ENCODE measurements around the gene MRAS.

Gene MRAS

DNA sequence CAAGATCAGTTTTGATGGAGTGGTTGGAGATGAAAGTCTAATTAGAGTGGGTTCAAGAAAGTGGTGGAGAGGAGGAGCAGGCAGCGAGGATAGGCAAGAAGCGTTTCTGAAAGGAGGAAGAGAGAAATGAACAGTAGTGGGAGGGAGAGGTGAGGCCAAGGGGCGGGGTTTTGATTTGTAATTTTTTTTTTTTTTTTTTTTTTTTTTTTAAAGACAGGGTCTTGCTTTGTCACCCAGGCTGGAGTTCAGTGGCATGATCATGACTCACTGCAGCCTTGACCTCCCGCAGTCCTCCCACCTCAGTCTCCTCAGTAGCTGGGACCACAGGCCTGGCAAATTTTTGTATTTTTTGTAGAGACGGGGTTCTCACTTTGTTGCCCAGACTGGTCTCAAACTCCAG lies 36.6 kb downstream of the MRAS start:
- in situ Hi-C loops (cut with MboI; ENCODE audit: low sequenced_read_pairs): no loop called here

DNA sequence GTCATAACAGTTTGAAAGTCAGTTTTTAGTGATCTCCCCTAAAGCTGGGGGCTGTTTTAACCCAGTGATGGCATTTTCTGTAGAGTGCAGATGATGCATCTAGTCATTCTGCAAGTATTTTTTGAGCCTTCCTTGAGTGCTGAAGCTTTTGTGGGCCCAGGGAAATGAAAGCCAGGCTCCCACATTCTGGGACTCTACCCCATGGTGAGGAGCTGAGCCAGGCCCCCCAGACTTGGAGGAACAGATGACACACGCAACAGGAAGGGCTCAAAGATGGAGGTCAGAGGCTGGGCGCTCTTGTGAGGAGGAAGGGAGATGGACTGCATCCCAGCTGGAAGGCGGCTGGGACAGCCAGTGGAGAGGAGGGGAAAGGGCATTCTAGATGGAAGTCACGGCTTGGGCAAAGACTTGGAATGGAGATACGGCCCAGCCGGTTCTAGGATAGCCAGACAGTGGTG lies 40.8 kb downstream of the MRAS start:
- in situ Hi-C loops (cut with MboI; ENCODE audit: low sequenced_read_pairs): no loop called here

DNA sequence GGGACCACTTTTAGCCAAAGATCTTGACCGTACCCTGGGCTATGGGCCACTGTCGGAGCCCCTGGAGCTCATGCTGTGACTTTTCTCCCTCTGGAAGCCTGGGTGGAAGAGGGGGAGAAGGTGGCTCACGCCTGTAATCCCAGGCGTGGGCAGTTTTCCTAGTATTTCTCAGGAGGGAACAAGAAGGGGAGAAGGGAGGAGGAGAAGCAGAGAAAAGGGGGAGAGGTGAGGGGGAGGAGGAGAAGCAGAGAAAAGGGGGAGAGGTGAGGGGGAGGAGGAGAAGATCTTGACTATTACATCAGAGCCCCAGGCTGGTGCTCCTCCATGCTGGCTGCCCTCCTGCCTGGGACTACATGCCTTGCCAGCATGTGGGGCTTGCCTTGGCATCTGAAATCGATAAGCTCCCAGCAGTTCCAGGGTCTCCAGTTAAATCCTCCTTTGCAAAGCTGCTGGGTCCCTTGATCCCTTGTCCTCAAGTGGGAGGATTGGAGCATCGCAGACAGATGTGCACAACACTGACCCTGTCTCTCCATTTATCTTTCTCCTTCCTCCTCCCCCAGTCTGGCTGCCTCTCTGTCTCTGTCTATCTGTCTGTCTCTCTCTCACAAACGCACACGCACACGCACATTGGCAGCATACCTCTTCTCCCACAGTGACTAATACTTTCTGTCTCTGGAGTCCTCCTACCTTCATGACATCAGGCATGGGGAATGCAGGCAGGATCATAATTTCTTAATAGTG lies 41.6 kb downstream of the MRAS start:
- in situ Hi-C loops (cut with MboI; ENCODE audit: low sequenced_read_pairs): no loop called here

DNA sequence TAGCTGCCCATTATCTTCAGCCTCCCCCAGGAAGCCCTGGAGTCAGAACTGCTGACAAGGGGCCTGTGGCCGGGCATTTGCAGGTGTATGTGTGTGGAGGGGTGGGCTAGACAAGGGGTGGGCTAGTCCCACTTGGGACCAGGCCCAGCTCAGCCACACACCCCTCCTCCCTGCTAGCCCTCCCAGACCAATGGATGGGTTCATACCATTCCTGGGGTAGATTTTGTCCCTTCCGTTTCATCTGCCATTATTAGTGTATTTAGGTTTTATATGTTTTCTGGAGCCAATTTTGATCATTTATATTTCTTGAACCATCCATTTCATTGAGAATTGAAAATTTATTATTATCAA lies 42.2 kb downstream of the MRAS start:
- in situ Hi-C loops (cut with MboI; ENCODE audit: low sequenced_read_pairs): no loop called here

DNA sequence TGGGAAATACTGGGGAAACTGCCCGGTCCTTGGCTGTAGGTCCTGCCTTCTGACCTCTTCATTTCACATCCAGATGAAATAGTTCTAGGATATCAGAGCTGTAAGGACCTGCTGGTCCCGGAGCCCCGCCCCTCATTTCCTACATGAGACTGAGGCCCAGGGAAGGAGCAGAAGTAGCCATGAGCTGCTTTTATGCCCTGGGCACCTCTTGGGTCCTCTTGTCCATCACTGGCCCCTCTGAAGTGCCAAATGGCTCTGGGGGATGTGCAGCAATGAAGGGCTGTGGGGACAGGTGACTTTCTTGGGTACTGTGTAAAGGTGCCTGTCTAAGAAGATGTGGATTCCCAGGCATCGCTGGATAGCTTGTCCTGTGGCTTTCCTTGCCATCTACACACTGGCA lies 45.8 kb downstream of the MRAS start:
- in situ Hi-C loops (cut with MboI; ENCODE audit: low sequenced_read_pairs): no loop called here

DNA sequence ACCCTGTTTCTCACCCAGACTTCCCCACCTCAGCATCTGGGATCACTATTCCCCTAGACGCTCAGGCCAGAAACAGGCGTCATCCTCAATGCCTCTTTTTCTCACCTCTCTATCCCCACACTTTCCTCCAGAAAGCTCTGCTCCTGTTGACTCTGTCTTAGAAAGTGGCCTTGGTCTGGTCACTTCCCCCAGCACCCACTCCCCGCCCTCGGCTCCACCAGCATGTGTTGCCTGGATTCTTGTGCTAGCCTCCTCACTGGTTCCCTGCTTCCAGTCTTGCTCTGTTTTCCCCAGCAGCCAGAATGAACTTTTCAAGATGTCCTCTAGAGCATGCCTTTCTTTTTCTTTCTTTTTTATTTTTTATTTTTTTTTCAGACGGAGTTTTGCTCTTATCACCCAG lies 46.3 kb downstream of the MRAS start:
- in situ Hi-C loops (cut with MboI; ENCODE audit: low sequenced_read_pairs): no loop called here

DNA sequence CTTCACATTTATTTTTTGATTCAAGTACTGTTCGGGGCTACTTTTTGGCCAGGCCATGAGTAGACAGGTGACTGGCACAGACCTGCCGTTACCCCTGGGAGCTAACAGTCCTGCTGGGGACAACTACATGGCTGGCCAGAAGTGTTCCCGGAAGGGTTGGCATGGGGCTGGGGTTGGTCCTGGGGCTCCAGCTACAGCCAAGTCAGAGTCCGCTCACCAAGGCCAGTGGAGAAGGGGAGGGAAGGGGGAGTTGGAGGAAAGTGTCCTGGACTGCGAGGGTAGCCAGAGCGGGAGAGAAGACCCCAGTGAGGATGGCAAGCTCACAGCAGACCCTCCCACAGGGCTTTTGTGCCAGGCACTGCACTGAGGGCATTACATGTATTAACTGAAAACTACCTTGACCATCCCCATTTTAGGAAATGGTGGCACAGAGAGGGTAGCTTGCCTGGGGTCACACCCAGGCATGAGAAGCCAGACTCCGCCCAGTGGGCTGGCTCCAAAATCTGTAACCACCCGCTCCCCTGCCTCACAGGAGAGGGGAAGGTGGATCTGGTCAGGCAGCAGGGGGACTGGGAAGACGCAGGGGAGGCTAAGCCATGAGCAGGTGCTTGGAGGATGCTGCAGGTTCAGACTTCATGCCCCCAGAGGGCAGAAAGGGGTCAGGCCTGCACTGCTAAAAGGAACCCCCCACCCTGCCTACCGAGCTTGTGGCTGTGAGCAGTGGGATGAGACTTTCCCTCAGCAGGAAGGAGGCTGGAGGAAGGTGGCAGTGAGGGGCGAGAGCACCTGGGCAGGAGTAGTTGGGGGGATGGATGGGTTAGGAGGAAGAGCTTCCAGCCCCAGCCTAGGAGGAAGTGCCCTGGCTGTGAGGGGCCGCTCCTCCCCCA lies 47.7 kb downstream of the MRAS start:
- in situ Hi-C loops (cut with MboI; ENCODE audit: low sequenced_read_pairs): no loop called here

DNA sequence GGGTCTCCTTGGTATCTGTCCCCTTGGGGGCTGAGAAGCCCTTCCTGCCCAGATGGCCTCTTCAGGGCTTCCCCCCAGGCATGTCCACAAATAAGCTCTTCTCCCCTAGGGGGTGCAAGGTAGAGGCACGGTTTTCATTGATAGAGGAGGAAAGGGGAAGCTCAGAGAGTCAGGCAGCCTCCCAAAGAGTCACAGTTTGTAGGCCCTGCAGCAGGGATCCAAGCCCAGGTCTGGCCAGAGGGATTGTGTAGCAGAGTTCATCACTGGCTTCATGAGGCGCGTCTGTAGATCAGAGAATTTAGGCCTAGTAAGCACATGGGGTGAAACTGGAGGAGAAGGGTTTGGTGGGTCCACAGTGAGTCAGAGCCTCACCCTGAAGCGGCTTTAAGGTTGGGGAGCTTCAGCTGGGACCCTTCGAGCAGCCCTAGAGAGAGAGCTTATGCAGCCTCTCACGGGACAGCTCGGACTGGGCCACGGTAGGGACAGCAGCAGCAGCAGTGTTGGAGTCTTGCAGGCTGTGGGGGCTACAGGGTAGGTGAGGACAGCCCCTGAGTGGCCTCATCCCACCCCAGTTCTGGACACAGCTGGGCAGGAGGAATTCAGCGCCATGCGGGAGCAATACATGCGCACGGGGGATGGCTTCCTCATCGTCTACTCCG lies 48.5 kb downstream of the MRAS start:
- in situ Hi-C loops (cut with MboI; ENCODE audit: low sequenced_read_pairs): no loop called here

DNA sequence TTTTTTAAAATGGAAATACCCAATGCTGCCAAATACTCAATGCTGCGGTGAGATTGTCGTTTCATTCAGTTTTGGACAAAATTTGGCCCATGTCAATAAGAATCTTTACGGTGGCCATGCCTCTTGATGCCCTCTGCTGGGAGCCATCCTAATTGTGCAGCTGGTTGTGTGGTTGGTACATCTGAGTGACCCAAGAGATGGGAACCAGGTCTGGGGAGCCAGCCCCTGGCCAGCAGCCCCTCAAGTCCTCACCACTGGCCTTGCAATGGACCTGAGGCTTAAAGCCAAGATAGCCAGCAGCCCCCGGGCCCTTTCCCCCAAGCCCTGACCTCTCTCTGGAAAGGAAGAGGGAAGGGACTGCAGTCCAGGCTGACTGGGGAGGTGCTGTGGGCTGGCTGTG lies 49.6 kb downstream of the MRAS start:
- in situ Hi-C loops (cut with MboI; ENCODE audit: low sequenced_read_pairs): no loop called here

DNA sequence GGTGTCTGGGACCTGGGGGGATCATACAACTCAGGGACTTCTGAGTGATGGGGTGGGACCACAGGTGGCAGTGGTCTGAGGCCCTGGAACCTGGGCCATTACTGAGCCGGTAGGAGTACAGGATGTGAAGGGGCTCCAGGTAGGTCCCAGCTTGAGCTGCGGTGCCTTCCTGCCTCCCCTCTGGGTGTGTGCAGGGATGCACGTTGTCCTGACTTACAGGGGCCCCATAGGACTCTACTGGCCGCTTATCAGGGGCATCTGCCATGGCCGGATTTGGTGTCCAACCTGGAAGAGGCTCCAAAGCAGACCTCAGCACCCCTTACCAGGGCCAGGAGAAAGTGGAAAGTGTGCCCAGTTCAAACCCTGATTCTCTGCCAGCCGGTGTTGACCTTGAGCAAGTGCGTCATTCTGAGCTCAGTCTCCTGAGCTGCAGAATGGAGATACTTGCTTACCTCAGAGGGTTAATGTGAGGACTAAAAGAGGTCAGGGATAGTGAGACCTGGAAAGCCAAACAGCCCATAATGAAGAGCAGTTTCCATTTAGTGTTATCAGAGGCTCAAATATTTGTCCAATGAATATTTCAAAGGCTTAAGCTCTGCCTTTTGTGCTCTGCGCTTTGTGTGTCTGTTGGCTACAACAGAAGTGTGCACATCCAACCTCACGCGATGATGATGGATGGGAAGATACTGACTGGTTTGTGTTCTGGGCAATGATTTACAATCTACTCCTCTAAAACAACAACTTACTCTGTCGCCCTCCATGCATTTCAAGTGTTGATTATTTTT lies 50.6 kb downstream of the MRAS start:
- in situ Hi-C loops (cut with MboI; ENCODE audit: low sequenced_read_pairs): no loop called here

DNA sequence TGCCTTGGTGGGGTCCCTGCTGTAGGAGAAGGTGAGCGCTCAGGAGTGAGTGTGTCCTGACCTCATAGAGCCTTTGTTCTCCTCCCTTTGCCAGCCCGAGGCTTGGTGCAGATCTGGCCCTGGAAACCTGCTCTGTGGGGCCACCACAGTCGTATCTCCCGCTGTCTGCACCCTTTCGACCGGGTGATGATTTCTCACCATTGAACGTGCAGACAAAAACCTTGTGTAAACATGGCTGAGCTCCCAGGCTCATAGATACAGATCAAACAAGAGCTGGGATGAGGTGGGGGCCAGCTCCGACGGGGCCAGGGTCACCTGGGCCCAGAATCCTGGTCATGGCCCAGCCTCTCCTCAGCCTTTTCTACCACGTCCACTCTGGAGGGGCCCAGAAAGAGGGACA lies 51.4 kb downstream of the MRAS start:
- in situ Hi-C loops (cut with MboI; ENCODE audit: low sequenced_read_pairs): loop anchor here (25.0 kb wide), 1 partner anchor 337 kb away; no protein-coding TSS in a partner anchor

DNA sequence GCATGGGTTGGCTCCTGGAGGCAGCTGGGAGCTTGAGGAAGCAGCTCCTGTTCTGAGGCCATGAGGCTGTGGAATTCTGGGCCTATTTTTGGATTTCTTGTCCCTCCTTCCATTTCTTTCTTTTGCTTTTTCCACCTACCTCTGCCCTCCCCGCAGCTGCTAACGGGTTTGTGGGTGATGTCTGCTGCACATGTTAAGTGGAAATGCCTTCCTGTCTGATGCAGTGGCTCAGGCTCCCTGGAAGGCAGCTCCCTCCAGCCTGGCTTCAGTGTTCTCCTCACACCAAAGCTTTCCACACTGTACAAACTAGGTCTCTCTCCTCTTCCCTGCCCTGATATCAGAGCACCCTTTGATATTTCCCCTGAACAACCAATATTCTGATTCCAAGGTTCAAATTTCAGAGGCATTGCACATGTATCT lies 52.3 kb downstream of the MRAS start:
- in situ Hi-C loops (cut with MboI; ENCODE audit: low sequenced_read_pairs): loop anchor here (25.0 kb wide), 1 partner anchor 338 kb away; no protein-coding TSS in a partner anchor

DNA sequence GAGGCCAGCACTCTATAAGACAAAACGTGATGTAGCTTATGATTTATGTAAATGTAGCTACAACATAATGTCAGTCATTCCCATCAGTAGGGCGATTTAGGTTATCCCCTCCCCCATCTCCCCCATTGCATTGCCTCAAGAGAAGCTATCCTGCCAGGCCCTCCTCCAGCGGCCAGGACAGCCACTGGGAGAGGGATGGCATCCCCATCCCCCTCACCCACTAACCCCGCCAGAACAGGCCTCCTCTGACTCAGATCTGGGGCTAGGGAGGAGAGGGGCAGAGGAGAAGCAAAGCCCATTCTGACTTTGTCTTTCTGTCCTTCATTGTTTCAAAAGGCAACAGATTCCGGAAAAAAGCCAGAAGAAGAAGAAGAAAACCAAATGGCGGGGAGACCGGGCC lies 53.5 kb downstream of the MRAS start:
- in situ Hi-C loops (cut with MboI; ENCODE audit: low sequenced_read_pairs): loop anchor here (25.0 kb wide), 1 partner anchor 340 kb away; no protein-coding TSS in a partner anchor

DNA sequence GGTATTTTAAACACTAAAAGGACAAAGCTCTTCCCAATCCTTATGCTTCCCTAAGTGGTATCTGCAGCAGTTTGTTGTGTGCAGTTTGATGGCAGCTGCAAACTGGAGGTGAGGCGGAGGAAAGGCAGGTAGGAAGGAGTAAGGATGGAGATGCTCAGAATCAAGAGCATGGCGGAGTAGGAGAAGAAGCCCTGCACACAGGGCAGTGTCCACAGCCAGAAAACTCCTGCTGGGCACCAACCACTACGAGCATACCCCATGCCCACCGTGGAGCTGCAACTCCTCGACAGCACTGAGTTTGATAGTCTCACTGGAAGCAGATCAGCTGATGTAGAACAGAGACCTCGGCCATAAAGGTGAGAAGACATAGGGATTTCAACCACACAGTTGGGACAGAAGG lies 55.7 kb downstream of the MRAS start:
- in situ Hi-C loops (cut with MboI; ENCODE audit: low sequenced_read_pairs): loop anchor here (25.0 kb wide), 1 partner anchor 342 kb away; no protein-coding TSS in a partner anchor

DNA sequence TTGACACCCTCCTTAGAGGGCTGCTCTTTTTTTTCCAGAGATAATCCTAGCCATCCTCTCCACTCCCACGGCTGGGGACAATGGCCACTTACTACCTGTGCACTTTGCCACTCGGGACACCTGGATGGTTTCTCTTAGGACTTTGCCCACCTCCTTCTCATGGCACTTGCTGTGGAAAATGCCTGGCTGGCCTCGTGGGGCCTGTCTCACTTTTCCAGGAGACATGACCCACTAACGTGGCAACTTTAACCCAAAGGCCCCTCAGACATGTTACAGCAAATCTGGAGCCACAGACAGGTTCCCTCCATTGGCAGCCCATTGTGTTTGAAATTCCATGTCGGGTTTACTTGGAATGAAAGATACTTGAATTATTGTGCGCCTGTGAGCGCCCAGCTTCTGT lies 56.6 kb downstream of the MRAS start:
- in situ Hi-C loops (cut with MboI; ENCODE audit: low sequenced_read_pairs): loop anchor here (25.0 kb wide), 1 partner anchor 343 kb away; no protein-coding TSS in a partner anchor

DNA sequence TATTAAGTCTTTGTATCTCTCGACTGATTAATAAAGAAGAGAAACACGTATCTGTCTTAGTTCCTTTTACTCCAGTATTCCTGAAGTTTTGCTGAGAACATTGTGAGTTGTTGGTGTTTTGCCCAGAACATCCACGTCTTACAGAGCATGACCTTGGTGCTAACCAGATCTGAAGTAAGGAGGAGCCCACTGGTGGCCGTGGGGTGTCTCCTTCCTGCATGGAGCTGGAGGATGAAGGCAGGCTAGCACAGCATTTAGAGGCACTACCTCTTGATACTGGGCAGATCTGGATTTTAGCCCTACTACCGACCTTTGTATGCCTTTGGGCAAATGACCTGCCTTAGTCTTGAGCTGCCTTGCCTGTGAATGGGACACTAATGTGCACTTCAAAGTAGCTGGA lies 57.1 kb downstream of the MRAS start:
- in situ Hi-C loops (cut with MboI; ENCODE audit: low sequenced_read_pairs): loop anchor here (25.0 kb wide), 1 partner anchor 343 kb away; no protein-coding TSS in a partner anchor

DNA sequence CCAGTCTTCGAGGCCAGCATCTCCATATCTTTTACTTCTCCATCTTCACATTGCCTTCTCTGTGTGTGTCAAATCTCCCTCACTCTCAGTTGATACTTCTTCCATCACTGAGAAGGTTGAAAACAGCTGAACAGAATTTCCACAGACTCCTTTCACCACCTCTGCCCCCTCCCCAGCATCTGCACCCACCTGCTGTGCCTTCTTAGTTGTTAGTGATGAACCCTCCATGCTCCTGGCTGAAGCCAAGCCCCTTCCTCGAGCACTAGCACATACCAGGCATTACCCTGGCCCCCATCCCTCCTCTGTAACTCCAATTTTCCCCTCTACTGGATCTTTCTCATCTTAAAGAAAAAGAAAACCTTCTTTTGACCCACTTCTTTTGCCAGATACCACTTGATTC lies 58.2 kb downstream of the MRAS start:
- in situ Hi-C loops (cut with MboI; ENCODE audit: low sequenced_read_pairs): loop anchor here (25.0 kb wide), 1 partner anchor 344 kb away; no protein-coding TSS in a partner anchor

DNA sequence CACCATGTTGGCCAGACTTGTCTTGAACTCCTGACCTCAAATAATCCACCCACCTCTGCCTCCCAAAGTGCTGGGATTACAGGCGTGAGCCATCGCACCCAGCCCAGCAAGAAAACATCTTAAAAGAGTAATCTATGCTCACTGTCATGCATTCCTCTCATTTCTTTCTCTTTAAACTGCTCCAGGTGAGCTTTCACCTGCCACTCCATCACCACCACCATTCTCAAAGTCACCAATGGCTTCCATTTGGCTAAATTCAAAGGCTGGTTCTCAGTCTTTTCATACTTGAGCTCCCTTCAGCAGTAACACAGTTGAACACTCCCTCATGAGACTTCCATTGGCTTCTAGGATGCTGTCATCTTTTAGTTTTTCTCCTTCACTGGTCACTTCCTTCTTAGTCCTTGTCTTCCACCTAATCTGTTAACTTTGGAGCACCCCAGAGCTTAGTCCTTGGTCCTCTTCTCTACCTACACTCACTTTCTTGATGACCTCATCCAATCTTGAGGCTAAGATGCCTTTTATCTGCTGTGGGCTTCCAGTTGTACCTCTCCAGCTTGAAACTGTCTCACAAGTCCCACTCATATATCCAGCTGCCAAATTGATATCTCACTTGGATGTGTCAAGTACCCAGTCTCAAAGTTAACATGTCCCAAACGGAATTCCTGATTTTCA lies 59.0 kb downstream of the MRAS start:
- in situ Hi-C loops (cut with MboI; ENCODE audit: low sequenced_read_pairs): loop anchor here (25.0 kb wide), 1 partner anchor 345 kb away; no protein-coding TSS in a partner anchor

DNA sequence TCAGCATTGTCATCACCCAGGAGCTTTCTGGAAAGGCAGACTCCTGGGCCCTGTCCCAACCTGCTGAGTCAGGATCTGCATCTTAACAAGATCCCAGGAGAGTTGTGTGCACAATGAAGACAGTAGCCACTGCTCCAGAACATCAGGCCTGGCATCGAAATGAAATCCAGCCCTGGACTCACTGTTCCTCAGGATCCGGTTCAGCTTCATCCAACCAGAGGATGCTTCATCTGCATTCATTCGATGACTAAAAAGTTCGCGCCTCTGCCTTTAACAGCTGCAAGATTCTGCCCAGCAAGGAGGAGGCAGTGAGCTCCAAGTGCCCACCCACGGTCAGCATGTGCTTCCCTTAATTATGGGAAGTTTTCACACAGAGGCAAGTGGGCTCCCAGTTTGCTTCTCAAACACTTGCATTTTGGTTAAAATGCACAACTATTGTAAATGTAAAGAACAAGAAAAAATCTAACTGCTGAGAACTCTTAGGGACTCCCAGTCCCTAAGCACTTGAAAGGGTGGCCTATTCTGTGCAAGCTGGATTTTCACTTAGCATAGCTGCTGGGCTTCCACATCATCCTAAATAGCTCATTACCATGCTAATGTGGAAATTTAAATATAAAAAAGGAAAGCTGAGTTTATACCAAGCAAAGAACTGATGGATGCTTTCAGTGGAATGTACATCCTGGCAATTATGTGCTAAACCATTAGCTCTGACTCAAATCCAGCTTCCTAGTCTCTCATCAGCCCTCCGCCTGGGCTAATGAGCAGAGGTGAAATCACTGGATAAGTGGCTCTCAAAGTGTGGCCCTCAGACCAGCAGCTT lies 60.6 kb downstream of the MRAS start:
- in situ Hi-C loops (cut with MboI; ENCODE audit: low sequenced_read_pairs): loop anchor here (25.0 kb wide), 1 partner anchor 347 kb away; no protein-coding TSS in a partner anchor
